ENCODE results near the gene POU2AF1.

Gene POU2AF1

DNA sequence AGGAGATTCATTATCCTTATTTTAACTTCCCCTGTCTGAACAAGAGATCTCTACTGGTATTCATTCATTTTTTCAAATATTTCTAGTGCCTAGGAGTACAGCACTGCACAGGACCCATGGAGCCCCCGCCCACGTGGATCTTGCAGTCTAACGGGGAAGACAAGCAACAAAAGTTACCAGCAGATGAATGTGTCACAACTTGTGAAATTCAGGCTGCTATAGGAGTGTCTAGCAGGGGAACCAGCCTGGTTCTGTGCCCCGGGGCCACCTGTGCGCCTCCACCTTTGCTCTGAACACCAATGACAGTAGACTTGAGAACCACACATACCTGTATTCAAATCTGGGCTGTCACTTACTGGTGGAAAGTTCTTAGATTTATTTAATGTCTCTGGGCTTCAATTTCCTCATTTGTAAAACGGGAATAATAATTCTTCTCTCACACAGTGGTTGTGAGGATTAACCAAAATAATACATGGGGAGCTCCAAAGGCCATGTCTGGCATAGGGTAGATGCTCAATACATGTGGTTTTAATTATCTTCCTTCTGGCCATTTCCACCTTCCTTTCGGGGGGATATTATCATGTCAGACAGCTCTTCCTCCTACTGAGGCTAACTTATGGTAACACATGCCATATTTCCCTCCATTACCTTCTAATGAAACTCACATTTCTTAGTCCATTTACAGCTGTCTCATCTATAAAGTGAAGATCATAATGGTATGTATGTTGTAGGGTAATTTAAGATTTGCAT lies 17.8 kb downstream of the POU2AF1 start:
- DNase-seq (ENCODE audit: low read depth) = no peak

DNA sequence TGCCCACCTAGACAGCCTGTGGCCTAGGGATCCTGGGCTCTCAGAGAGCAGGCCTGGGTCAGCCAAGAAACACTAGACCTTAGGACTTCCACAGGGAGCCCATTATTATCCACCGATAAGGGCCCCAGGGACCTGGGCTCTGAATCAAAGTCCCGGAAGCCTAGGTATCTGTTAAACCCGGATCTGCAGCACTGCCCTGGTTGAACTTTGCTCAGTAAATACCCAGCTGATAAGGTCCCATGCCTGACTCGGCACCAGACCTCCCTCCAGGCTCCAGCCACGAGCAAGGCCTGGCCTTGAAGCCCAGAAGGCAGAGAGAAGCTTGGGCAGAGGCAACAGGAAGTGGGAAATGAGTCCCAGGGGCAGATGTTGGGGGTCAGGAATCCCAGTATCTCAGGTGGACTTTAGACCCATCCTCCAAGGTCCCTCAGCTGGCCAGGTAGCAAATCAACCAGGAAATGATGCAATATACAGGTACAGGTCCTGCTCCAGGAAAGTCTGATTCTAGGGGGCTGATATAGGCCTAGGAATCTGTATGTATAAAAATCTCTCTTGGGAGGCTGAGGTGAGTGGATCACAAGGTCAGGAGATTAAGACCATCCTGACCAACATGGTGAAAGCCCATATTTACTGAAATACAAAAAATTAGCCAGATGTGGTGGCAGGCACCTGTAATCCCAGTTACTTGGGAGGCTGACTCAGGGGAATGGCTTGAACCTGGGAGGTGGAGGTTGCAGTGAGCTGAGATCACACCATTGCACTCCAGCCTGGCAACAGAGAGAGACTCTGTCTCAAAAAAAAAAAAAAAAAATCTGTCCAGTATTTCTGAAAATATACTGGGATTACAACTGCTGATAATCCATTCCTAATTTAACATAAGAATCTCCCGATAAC lies 18.7 kb downstream of the POU2AF1 start:
- no peak for DNase-seq (ENCODE audit: low read depth)

DNA sequence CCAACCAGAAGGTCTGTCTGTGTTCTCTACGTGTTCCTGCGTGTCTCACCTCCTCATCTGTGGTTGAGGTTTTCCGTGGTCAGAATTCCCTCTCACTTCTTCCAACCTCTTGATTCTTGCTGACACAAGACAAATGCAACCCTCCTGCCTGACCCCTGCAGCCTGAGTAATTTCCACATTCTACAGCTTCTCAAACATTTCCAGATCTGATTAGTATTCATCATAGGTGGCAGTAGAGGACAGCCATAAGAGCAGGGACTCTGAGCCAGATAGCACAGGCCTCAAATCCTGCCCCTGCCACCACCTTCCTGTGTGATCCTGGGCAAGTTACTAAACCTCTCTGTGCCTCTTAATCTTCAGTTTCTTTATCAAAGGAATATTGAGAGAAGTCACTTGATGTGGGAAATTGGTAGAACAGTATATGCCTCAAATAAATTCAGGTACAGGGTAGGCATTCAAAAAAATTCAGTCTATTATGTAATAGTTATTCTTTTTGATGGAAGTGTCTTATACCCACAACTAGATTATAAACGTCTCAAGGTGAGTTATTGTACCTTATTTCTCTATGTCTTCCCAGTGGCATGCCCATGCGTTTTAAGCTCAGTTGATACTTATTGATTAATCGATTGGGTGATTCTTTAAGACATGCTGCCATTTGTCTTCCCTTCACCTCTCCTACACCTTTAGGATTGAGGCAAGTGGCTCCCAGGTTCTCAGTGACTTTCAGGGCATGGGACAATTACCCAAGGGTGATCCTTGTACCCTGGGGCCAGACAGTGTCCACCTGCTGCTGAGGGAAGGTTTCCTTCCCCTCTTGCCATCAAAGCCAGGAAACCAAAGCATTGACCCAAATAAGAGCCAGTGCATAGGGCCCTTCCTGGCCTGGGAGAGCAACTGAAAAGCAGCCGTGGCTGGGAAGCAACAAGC lies 19.6 kb downstream of the POU2AF1 start:
- DNase-seq (ENCODE audit: low read depth) = no peak

DNA sequence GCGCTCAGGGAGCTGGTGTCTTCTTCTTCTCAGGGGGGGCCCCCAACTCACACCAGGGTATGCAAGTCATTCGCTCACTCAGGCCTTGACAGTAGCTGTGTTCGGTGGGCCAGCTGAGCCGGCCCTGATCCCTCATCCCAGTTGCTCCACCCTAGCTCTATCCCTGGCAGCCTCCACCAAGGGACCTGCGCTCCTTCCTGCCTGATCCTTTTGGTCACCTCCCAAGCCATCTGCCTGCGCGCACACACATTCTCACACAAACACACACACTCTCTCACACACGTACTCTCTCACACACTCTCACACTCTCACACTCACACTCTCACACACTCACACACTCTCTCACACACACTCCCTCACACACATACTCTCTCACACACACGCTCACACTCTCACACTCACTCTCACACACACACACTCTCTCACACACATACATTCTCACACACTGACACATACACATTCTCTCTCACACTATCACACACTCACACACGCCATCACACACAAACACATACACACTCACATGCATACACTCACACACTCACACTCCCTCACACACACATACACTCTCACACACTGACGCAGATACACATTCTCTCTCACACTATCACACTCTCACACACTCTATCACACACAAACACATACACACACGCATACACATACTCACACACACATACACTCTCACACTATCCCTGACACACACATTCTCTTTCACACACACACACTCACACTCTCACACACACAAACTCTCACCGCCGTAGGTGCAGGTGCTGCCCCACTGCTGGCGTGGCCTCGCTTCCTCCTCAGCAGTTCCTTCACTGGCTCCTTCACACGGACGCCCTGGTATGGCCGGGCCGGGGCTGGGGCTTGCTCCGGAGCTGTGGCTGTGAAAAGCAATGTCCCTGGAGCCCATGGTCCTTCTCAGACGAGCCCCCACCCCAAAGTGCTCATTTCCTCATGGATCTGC lies 20.8 kb downstream of the POU2AF1 start:
- DNase-seq (ENCODE audit: low read depth) = no peak

DNA sequence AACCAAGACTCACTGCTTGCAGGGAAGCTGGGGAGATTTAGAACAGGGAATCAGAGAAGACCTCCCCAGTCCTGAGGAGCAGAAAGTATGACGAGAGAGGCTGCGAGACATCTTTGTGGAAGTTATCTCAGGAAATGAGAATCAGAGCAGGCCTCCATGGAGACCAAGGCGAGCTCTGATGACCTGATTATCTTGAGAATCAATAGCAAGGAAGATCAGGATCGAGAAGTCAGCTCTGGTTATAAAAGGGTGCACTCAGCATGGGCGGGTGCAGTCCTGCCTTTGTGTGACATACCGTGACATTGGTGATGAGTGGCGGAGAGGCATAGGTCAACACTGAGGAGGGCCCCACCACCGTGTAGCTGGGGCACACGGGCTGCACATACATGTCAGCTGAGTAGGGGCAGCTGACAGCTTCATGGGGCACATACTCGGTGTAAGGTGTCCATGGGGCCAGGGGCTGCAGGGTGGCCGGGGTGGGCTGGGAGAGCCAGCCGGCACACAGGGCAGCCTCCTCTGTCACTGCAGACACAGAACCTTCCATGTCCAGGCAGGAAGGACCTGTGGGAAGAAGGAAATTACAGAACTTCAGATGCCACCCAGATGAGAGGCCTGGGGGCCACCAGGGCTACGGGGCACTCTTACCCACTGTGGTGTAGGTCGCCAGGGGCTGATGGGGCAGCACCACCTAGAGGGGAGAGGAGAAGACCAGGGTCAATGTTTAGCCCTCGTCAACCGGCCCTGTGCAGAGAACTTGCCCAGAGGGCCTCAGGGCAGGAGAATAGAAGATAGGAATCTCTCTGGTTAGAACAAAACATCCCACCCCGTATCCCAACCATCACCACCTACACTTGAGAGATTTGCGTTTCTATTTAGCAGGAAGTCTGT lies 21.7 kb downstream of the POU2AF1 start:
- no peak for DNase-seq (ENCODE audit: low read depth)

DNA sequence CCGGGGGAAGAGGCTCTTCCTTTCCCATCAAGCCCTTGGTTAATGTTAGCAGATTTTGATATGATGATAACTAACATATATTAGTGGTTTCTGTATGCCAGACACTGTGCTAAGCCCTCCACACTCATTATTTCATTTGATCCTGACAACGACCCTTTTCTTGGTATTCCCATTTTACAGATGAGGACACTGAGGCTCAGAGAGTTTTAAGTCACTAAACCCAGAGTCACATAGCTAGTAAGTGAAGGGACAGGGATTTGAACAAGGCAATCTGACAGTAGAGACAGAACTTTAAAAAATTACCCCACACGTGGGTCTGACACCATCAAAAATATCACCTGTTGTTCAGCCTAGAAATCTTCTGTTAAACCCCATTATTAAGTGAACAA lies 22.4 kb downstream of the POU2AF1 start:
- no peak for DNase-seq (ENCODE audit: low read depth)

DNA sequence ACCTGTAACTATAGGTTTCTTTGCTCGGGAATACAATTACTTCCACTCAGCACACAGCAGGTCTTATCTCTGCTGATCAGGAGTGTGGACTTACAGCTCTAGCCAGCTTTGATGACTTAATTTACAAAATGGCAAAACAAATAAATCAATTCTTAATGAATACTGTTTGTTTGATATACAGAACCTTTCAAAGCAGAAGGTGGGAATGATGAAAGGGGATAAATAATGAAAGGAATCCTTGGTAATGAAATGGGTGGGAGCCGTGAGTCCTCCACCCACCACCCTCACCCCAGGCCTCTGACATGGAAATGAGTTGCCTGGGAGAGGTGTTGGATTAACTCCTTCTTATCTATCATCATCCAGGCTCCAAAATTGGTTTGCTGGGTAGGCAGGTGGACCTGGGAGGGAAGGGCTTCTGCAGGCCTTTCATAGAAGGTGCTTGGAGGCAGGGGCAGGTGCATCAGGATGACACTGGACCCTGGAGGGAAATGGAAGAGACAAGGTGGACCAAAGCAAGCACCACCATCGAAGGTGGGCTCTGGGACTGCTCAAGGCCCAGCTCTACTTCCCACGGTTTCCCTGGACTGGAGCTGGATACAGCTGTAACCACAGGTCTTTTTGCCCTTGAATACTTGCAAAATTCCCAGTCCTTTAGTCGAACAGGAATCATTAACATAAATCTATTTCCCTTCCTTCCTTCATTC lies 23.0 kb downstream of the POU2AF1 start:
- no peak for DNase-seq (ENCODE audit: low read depth)

DNA sequence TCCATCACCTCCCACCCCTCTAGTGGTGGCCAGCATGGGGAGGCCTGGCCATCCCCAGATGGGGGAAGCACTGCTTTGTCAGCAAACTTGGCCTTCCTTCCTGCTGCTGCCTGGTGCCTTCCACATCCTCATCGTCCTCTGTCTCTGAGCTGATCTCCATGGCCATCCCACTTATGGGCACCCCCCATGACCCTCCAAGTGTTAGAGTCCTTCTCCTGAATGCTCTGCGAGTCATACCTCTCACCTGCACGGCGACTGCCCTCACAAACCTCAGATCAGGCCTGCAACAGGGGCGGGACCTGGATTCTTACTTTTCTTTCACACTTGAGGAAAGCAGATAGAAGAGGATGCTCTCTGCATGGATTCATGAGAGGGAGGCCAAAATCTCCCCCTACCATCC lies 24.0 kb downstream of the POU2AF1 start:
- DNase-seq (ENCODE audit: low read depth) = no peak

DNA sequence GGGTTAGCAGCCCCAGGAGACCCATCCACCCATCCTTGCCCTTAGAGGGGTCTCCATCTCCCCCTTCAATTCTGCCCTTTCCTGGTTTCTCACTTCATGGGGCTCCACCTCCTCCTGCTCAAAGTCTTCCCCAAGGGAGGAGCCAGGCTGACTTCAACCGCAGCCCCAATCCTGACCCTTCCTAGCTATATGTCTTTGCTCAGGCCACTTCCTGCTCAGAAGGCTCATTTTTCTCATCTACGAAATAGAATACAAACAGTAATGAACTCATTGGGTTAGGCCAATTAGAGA lies 24.5 kb downstream of the POU2AF1 start:
- no peak for DNase-seq (ENCODE audit: low read depth)

DNA sequence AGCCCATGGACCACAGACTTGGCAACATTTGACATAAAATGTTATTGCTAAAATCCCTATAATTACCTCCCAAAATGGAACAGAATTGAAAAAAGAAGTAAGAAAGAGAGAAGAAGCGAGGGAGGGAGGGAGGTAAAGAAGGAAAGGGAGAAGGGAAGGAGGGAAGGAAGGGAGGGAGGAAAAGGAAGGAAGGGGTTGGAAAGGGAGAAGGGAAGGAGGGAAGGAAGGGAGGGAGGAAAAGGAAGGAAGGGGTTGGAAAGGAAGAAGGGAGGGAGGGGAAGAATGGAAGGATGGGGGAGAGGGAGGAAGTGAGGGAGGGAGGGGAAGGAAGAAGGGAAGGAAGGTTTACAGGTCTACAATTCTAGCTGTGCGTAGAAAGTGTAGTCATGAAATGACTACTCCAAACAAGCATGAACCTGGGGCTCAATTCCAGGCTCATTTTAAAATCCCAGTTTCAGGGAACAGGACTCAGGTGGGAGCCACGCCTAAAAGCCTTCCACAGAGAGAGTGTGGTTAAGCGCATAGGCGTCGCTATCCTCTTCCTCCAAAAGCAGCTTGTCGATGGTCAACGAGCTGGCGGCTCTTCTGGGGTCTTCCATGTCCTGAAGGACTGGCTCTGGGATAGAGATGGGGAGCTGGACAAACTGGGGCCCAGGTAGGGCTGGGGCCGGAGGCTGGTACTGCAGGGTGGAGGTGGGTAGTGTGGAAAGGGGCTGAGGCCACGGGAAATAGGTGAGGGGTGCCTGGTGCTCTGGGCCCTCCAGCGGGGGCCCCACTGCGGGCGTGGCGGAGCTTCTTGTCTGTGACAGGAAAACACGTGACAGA lies 25.1 kb downstream of the POU2AF1 start:
- DNase-seq (ENCODE audit: low read depth) = no peak

DNA sequence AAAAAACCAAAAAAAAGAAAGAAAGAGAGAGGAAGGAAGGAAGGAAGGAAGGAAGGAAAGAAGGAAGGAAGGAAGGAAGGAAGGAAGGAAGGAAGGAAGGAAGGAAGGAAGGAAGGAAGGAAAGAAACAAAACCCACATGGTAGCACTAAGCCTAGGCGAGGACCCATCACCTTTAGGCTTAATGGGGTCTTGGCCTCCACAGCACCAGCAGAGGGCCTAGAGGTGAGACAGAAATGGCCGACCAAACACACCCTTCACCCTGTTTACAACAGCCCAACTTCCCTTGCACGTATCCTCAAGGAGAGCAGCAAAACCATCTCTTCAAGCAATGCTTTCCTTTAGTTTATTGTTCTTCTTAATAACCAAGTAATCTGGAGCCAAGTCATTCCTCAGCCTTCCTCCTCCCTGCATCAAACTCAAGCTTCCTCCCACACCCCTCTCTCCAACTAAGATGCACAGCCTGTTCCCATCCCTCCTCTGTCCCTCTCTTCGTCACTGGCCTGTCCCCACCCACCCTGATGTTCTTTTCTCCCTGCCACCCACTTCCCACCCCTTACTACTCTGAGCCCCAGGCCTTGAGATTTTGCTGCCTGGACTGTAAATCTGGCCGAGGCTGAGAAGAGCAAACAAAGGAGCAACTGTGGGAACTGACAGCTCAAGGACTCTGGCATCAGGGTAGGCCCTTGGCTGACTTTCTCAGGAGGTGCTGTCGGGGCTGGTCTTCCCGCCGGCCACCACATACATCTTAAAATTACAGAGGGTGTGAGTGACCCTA lies 26.0 kb downstream of the POU2AF1 start:
- no peak for DNase-seq (ENCODE audit: low read depth)

DNA sequence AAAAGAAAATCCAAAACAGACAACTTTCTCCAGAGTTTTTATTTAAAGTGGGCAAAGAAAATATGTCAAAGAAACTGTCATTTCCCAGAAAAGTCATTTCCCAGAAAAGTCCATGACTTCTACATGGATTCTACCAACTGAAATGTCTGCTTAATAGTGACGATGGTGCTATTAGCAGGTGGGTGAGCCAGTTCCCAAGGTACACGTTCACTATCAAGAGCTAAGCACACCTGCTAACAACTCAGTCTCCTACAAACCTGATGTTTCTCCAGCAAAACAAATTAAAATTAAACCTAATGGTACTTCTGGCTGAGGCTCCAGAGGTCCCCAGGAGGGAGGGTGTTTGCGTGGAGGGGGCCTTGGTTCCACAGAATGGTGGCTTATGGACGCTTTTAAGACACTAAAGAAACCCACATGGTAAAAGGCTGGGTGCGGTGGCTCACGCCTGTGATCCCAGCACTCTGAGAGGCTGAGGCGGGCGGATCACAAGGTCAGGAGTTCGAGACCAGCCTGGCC lies 26.8 kb downstream of the POU2AF1 start:
- DNase-seq (ENCODE audit: low read depth) = no peak

DNA sequence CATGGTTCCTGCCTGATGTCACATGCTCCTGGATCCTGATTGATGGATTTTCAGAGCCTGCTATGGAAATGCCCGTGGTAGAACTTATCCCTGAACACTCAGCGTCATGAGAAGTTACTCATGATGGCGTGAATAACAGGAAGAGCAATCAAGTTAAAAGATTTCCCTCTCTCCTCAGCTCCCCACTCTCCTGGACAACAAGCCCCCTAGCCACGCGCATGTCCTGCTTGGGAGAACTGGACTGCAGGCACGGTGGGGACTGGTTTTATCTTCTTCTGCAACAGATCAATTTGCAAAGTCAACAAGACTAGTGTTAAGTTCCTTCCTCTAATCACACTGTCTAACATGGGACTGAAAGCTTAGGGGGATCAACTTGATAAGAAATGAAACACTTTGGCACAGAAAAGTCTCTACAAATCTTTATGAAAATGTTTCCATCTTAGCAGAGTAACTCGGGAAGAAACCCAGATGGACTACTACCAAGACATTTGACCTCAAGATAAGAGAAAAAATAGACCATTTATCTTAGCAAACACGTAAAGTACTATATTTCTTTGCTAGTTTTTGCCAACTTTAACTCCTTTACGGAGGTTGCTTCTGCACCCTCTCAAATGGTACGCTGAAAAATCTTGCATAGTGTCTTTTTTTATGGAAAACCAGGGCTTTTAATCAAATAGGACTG lies 27.6 kb downstream of the POU2AF1 start:
- DNase-seq (ENCODE audit: low read depth) = no peak

DNA sequence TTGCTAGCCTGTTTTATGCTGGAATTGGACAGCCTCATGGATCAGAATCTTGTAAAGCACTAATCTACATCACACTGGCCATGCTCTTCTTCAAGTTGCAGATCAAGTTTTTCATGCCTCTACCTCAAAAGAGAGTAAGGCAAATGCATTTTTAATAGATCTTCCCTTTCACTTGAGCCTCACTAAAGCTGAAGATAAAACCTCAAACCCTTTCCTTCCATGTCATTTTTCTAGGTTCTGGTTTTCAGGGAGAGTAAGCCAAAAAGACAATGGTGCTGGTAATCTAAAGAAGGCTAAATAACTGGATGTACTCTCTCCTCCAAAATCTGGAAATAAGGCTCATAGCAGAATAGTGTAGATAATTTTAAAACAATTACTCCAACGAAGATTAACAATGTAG lies 28.3 kb downstream of the POU2AF1 start:
- DNase-seq (ENCODE audit: low read depth) = no peak

DNA sequence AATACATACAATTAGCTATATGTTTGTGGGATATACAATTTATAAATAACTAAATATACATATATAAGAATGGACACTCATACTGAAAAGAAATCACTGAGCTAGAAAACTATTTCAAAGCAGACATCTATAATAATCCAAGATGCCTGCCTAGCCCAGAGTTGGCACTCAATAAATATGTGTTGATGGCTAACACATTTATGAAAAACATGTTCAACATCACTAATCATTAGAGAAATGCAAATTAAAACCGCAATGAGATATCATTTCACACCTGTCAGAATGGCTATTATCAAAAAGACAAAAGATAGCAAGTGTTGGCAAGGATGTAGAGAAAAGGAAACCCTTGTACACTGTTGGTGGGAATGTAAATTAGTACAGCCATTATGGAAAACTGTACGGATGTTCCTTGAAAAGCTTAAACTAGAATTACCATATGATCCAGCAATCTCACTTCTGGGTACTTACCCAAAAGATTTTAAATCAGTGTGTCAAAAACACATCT lies 29.8 kb downstream of the POU2AF1 start:
- DNase-seq (ENCODE audit: low read depth) = no peak

DNA sequence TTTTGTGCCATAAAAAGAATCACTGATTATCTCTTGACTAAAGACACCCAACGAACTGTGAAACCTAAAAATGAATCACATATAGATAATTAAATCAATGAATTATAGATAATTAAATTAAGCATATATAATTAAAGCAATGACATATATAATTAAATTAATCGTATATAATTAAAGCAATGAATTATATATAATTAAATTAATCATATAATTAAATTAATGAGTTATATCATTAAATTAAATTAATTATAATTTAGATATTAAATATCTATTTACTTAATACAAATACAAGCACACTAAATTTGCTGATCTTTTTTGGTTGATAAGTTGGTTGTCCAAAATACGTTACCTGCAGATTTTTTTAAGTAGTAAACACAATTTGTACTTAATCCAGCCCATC lies 30.9 kb downstream of the POU2AF1 start:
- DNase-seq (ENCODE audit: low read depth) = no peak

DNA sequence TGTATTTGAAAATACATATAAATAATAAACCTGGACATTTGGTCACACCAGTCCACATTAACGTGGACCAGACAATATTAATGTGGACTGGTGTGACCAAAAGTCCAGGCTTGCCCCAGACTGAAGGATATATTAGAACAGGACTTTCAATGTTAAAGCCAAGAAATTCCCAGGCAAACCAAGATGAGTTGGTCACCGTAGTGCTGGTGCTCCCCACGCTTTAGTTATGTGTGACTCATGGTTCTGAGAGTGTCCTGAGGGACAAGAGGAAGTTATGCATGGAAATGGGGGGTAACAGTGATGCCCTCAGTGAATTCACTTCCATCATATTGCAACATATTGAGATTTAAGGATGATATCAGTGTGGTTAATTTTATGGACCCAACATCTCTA lies 31.4 kb downstream of the POU2AF1 start:
- no peak for DNase-seq (ENCODE audit: low read depth)

All from stimulated activated CD8-positive, alpha-beta memory T cell treated with anti-CD3 and anti-CD28 coated beads, Interleukin-12 subunit alpha, Interleukin-12 subunit beta, amount 100 ng/mL, for 4 hours (primary cell).